HEK293 (cell line): ENCODE data around the gene ZNF335.
A peak's percentile ranks its signal among the peaks of the same experiment; 100 is the strongest.

Source experiments
- CTCF ChIA-PET: fragments of 350-600 bp; formaldehyde crosslinking; extraction: SDS; loops from one replicate; lab custom pipeline; 2021; ENCODE audit warnings: antibody characterized with exemption; lab: Yijun Ruan, JAX
- POLR2A ChIA-PET: fragments of 300-600 bp; formaldehyde crosslinking; extraction: SDS; loops from one replicate; lab custom pipeline; 2020; ENCODE audit warnings: antibody characterized with exemption, inconsistent platforms; lab: Yijun Ruan, JAX
- H3K27ac ChIP-seq: fragments of 200-500 bp; sonication (Bioruptor generic); 2 replicates; pipeline ENCODE4 v1.5.1; 2014; ENCODE audit warnings: low read depth, low read length, control low read depth, inconsistent platforms; ENCODE audit errors: extremely low read depth
- H3K36me3 ChIP-seq, 2 experiments: fragments of 200-500 bp in 1 of 2; sonication (Bioruptor generic) in 1 of 2; 1 replicate in 1 of 2; 2 replicates in 1 of 2; pipeline ENCODE4 v1.5.1; 2014 to 2017; ENCODE audit warnings: inconsistent platforms in 2 of 2, low read length in 2 of 2; ENCODE audit not compliant: control insufficient read depth in 2 of 2, insufficient read depth in 1 of 2
- H3K4me1 ChIP-seq: fragments of 200-500 bp; sonication (Bioruptor generic); 2 replicates; pipeline ENCODE4 v1.5.1; 2014; ENCODE audit warnings: mild to moderate bottlenecking, low read length, inconsistent platforms; ENCODE audit not compliant: control insufficient read depth, insufficient read depth
- H3K4me3 ChIP-seq: 2 replicates; pipeline ENCODE4 v1.5.1; 2011; ENCODE audit warnings: low read depth, mild to moderate bottlenecking, control low read depth, low read length, moderate library complexity
- H3K9me3 ChIP-seq: fragments of 200-500 bp; sonication (Bioruptor generic); 2 replicates; pipeline ENCODE4 v1.5.1; 2014; ENCODE audit warnings: low read depth, low read length, inconsistent platforms; ENCODE audit not compliant: control insufficient read depth, insufficient read depth
- CTCF ChIP-seq: fragments of 450-650 bp; formaldehyde crosslinking; IDR thresholded peaks from 2 replicates; pipeline ENCODE4 v1.5.1; 2016; ENCODE audit warnings: missing biosample characterization, missing genetic modification characterization
- FEZF1 ChIP-seq: fragments of 450-650 bp; formaldehyde crosslinking; IDR thresholded peaks from 2 replicates; pipeline ENCODE4 v1.5.1; 2016; ENCODE audit warnings: missing biosample characterization, missing genetic modification characterization
- KLF17 ChIP-seq: fragments of 450-650 bp; formaldehyde crosslinking; IDR thresholded peaks from 2 replicates; pipeline ENCODE4 v1.5.1; 2016; ENCODE audit warnings: missing biosample characterization, missing genetic modification characterization
- REST ChIP-seq: fragments of 450-650 bp; formaldehyde crosslinking; IDR thresholded peaks from 2 replicates; pipeline ENCODE4 v1.5.1; 2016; ENCODE audit warnings: missing biosample characterization, missing genetic modification characterization
- ZBTB10 ChIP-seq: fragments of 450-650 bp; formaldehyde crosslinking; IDR thresholded peaks from 2 replicates; pipeline ENCODE4 v1.5.1; 2016; ENCODE audit warnings: missing biosample characterization, missing genetic modification characterization
- ZNF221 ChIP-seq: fragments of 450-650 bp; formaldehyde crosslinking; IDR thresholded peaks from 2 replicates; pipeline ENCODE4 v1.5.1; 2017; ENCODE audit warnings: missing biosample characterization, missing genetic modification characterization, borderline replicate concordance
- ZNF23 ChIP-seq: fragments of 450-650 bp; formaldehyde crosslinking; IDR thresholded peaks from 2 replicates; pipeline ENCODE4 v1.5.1; 2016; ENCODE audit warnings: missing biosample characterization, missing genetic modification characterization, borderline replicate concordance
- ZNF26 ChIP-seq: fragments of 450-650 bp; formaldehyde crosslinking; IDR thresholded peaks from 2 replicates; pipeline ENCODE4 v1.5.1; 2016; ENCODE audit warnings: missing biosample characterization, missing genetic modification characterization
- ZNF488 ChIP-seq: fragments of 450-650 bp; formaldehyde crosslinking; IDR thresholded peaks from 2 replicates; pipeline ENCODE4 v1.5.1; 2016; ENCODE audit warnings: missing biosample characterization, missing genetic modification characterization
- ZNF513 ChIP-seq: fragments of 450-650 bp; IDR thresholded peaks from 2 replicates; pipeline ENCODE4 v1.5.1; 2018; ENCODE audit warnings: missing biosample characterization, missing genetic modification characterization
- ZNF514 ChIP-seq: fragments of 450-650 bp; formaldehyde crosslinking; IDR thresholded peaks from 2 replicates; pipeline ENCODE4 v1.5.1; 2016; ENCODE audit warnings: missing biosample characterization, missing genetic modification characterization
- ZNF530 ChIP-seq: fragments of 450-650 bp; formaldehyde crosslinking; IDR thresholded peaks from 2 replicates; pipeline ENCODE4 v1.5.1; 2016; ENCODE audit warnings: low read depth, missing biosample characterization, missing genetic modification characterization
- ZNF624 ChIP-seq: fragments of 450-650 bp; formaldehyde crosslinking; IDR thresholded peaks from 2 replicates; pipeline ENCODE4 v1.5.1; 2017; ENCODE audit warnings: missing biosample characterization, missing genetic modification characterization
- ZNF692 ChIP-seq: fragments of 450-650 bp; formaldehyde crosslinking; IDR thresholded peaks from 2 replicates; pipeline ENCODE4 v1.5.1; 2016; ENCODE audit warnings: missing biosample characterization, missing genetic modification characterization
- ZNF701 ChIP-seq: fragments of 450-650 bp; formaldehyde crosslinking; IDR thresholded peaks from 2 replicates; pipeline ENCODE4 v1.5.1; 2016; ENCODE audit warnings: missing biosample characterization, missing genetic modification characterization
- ZNF785 ChIP-seq: fragments of 450-650 bp; formaldehyde crosslinking; IDR thresholded peaks from 2 replicates; pipeline ENCODE4 v1.5.1; 2016; ENCODE audit warnings: missing biosample characterization, missing genetic modification characterization

ZNF335 gene

GRCh38 chr20:45971675-45972499, at the start of gene ZNF335 (continued):
- TF ChIP-seq KLF17 (tag by site-specific recombination) (peak; percentile 99), ZNF692 (tag by site-specific recombination) (peak; percentile 96), CTCF (tag by site-specific recombination) (peak; percentile 44; the same call in 1 of the 2 replicates), ZNF26 (tag by site-specific recombination) (peak; percentile 53; the same call in 1 of the 2 replicates), ZNF488 (peak; percentile 76), ZNF701 (peak; percentile 74; the same call in 1 of the 2 replicates)
- TF ChIP-seq, all 188 proteins: peak for 118

- no peaks in the 10 kb centered on the region for H3K36me3 ChIP-seq
- H3K9me3 ChIP-seq = no peaks in the 10 kb centered on the region
- H3K4me1 ChIP-seq = no peaks in the 10 kb centered on the region
- TF ChIP-seq ZNF221 (no peak), REST (tag by site-specific recombination) (no peak), ZNF530 (tag by site-specific recombination) (no peak), ZNF513 (tag by site-specific recombination) (no peak), ZNF23 (tag by site-specific recombination) (no peak), FEZF1 (tag by site-specific recombination) (no peak), ZNF624 (tag by site-specific recombination) (no peak), ZNF514 (tag by site-specific recombination) (no peak), ZNF785 (tag by site-specific recombination) (no peak), ZBTB10 (no peak)
- no peak overlapping the region for H3K27ac ChIP-seq
- ChIA-PET POLR2A (no interaction called here), CTCF (interaction anchor here (1.0 kb wide), 1 partner anchor 329 kb away, joined by 3 read pairs; no protein-coding TSS in a partner anchor)
- H3K4me3 ChIP-seq = no peak overlapping the region
Measured at GRCh38 chr20:46020555-46020954, 48.6 kb upstream of the ZNF335 start.
